Measurements from ENCODE around the gene TMEM59. TPM values are rescaled to one million over a fixed set of nuclear protein-coding genes. Genes with fewer than 3 reads are reported as not detected.

Gene TMEM59
- total and polyA plus RNA-seq, 2 of the 8 experiments (the other 6 are each of a cell fraction or from before 2014, with no cell fraction given), result 116 to 139 TPM

- H3K9ac ChIP-seq (replicated peaks in 1 of 4; ENCODE audit: extremely low read depth in 1 of 4, low read depth in 3 of 4, low read length in 3 of 4), result no peak overlapping the region
- no peak overlapping the region for H2AK5ac ChIP-seq (ENCODE audit: low read depth, low read length)
- H2BK15ac ChIP-seq (ENCODE audit: low read length), result no peak overlapping the region
- H3K18ac ChIP-seq (ENCODE audit: extremely low read depth, low read length), result no peak overlapping the region
- no peaks in the 10 kb centered on the region for H4K20me1 ChIP-seq (replicated peaks in 1 of 2; ENCODE audit: control insufficient read depth in 1 of 2, insufficient read depth in 2 of 2, low read length in 2 of 2)
- no peak overlapping the region for H3K4ac ChIP-seq (replicated peaks; ENCODE audit: insufficient read length, low read depth, low read length)
- H2BK5ac ChIP-seq (ENCODE audit: low read depth, low read length), result no peak overlapping the region
- no peaks in the 10 kb centered on the region; a peak in 1 of 7 replicates for H3K4me1 ChIP-seq (replicated peaks in 1 of 4; ENCODE audit: control insufficient read depth in 3 of 4, insufficient read depth in 4 of 4, low read length in 3 of 4)
- H4K91ac ChIP-seq (replicated peaks; ENCODE audit: insufficient read length, low read length), result no peak overlapping the region
- no peak for TF ChIP-seq TBP (IDR thresholded peaks at IDR 0.05; ENCODE audit: low read depth, low read length)
- no peak for DNase-seq (ENCODE audit: low read depth in 1 of 2, low spot score in 2 of 2)
- no peaks in the 10 kb centered on the region for H3K23me2 ChIP-seq (ENCODE audit: low read depth, low read length)
- POLR2A ChIA-PET (ENCODE audit: partially characterized antibody), result no interaction called here
- 91% methylated on average over 2 of the region's 2 CpGs; no CpG with 5 or more reads in 1 of the 2 experiments for WGBS, 2 experiments (ENCODE audit: extremely low coverage in 1 of 2, insufficient coverage in 1 of 2, insufficient read length in 1 of 2, insufficient replicate concordance in 2 of 2, low coverage in 1 of 2, low lambda C conversion rate in 2 of 2, missing lambda C conversion rate in 1 of 2)
- no peak overlapping the region for H2BK20ac ChIP-seq (ENCODE audit: low read length)
- CTCF ChIA-PET (ENCODE audit: partially characterized antibody), result interaction anchor here (0.8 to 3.2 kb wide), 3 partner anchors 8 to 19 kb away, joined by 3 to 8 read pairs (median 3); no protein-coding TSS in a partner anchor
- H3K14ac ChIP-seq (ENCODE audit: insufficient read length), result no peak overlapping the region
- H3K27me3 ChIP-seq (replicated peaks in 1 of 4; ENCODE audit: control insufficient read depth in 3 of 4, extremely low read depth in 1 of 4, insufficient read depth in 3 of 4, low read length in 3 of 4), result no peaks in the 10 kb centered on the region
- no peaks in the 10 kb centered on the region for H3K36me3 ChIP-seq (ENCODE audit: control insufficient read depth in 2 of 4, insufficient read depth in 4 of 4, low read length in 3 of 4)
- no peak overlapping the region for H2AFZ ChIP-seq (ENCODE audit: low read length)
- no peak overlapping the region for H4K5ac ChIP-seq (ENCODE audit: insufficient read length, low read depth, low read length)
- H3K23ac ChIP-seq (ENCODE audit: insufficient read length), result no peak overlapping the region
- H3K9me3 ChIP-seq (ENCODE audit: insufficient read depth in 2 of 2, low read depth in 1 of 2, low read length in 1 of 2), result no peaks in the 10 kb centered on the region
- no peak overlapping the region for H3K27ac ChIP-seq (ENCODE audit: low read depth, low read length)
- no peak overlapping the region for H2BK120ac ChIP-seq (replicated peaks; ENCODE audit: low read depth, low read length)
- no peak for FAIRE-seq
- no peak overlapping the region for H3K56ac ChIP-seq (replicated peaks; ENCODE audit: insufficient read length, low read depth, low read length)
- no peak overlapping the region for H3K4me3 ChIP-seq (ENCODE audit: extremely low read depth in 1 of 4, insufficient read depth in 2 of 4, low read depth in 3 of 4, low read length in 4 of 4)
- H3K79me1 ChIP-seq (ENCODE audit: low read depth, low read length), result no peaks in the 10 kb centered on the region
- H4K8ac ChIP-seq (ENCODE audit: extremely low read depth, insufficient read depth, low read length), result no peak overlapping the region
- no peaks in the 10 kb centered on the region for H3K79me2 ChIP-seq (ENCODE audit: control insufficient read depth in 1 of 2, insufficient read depth in 2 of 2, low read length in 2 of 2)
- H3K4me2 ChIP-seq (ENCODE audit: insufficient read depth in 1 of 2, low read depth in 2 of 2, low read length in 2 of 2), result no peak overlapping the region
- no peak overlapping the region for H2BK12ac ChIP-seq (ENCODE audit: low read depth, low read length)
These were observed 47.5 kb upstream of the TMEM59 start for GRCh38 chr1:54100500-54100899.
